ENCODE data around the gene KCNB1. TPM values are rescaled to one million over a fixed set of nuclear protein-coding genes. Genes with fewer than 3 reads are reported as not detected.

KCNB1 gene
- total and polyA plus RNA-seq, 2 of the 4 experiments (the other 2 are of a cell fraction): 0.05 TPM; not detected in 1

GRCh38 chr20:49324306-49324705 is 158.2 kb downstream of the KCNB1 start:
- H2BK20ac ChIP-seq (ENCODE audit: low read depth, low read length): no peak overlapping the region
- no peak overlapping the region for H3K23ac ChIP-seq (ENCODE audit: low read depth, low read length)
- TF ChIP-seq ELK1 (IDR thresholded peaks at IDR 0.05; ENCODE audit: borderline replicate concordance, low read depth, low read length) (no peak), RFX5 (IDR thresholded peaks at IDR 0.05; ENCODE audit: low read depth, low read length) (no peak), CEBPB (IDR thresholded peaks at IDR 0.05; ENCODE audit: low read depth, low read length) (no peak), BHLHE40 (IDR thresholded peaks at IDR 0.05; ENCODE audit: low read depth, low read length) (no peak), MAZ (IDR thresholded peaks at IDR 0.05; ENCODE audit: borderline replicate concordance, low read depth, low read length) (no peak), RCOR1 (IDR thresholded peaks at IDR 0.05; ENCODE audit: insufficient replicate concordance, low read length) (no peak), CHD1 (IDR thresholded peaks at IDR 0.05; ENCODE audit: low read depth, low read length) (no peak), CTCF (conservative IDR thresholded peaks at IDR 0.05; ENCODE audit: low read depth, low read length) (no peak), FOS (IDR thresholded peaks at IDR 0.05; ENCODE audit: low read depth, low read length) (no peak), NFE2L2 (IDR thresholded peaks at IDR 0.05; ENCODE audit: low read depth, low read length) (no peak), USF2 (IDR thresholded peaks at IDR 0.05; ENCODE audit: low read depth, low read length) (no peak), POLR2A (IDR thresholded peaks at IDR 0.05; ENCODE audit: low read depth, low read length) (no peak), RAD21 (IDR thresholded peaks at IDR 0.05; ENCODE audit: low read length) (no peak), MXI1 (IDR thresholded peaks at IDR 0.05; ENCODE audit: borderline replicate concordance, low read depth, low read length) (no peak), SMC3 (IDR thresholded peaks at IDR 0.05; ENCODE audit: low read depth, low read length) (no peak), MAFK (IDR thresholded peaks at IDR 0.05; ENCODE audit: low read depth, low read length) (no peak)
- H3K56ac ChIP-seq (ENCODE audit: extremely low read depth, insufficient read depth, low read length): no peak overlapping the region
- H2BK120ac ChIP-seq (ENCODE audit: low read depth, low read length): no peak overlapping the region
- no peak overlapping the region for H4K91ac ChIP-seq (ENCODE audit: insufficient read depth, low read depth, low read length)
- ATAC-seq (ENCODE audit: low read depth) (no peak), DNase-seq (no peak)
- dilution Hi-C loops (cut with HindIII; ENCODE audit: low sequenced_read_pairs, unreplicated experiment) (no loop called here), intact Hi-C loops (cut with micrococcal nuclease) (no loop called here), in situ Hi-C loops (cut with MboI; ENCODE audit: low sequenced_read_pairs) (no loop called here)
- no peak overlapping the region for H4K5ac ChIP-seq (ENCODE audit: low read depth, low read length)
- H3K18ac ChIP-seq (ENCODE audit: low read depth, low read length): no peak overlapping the region
- H3K4me1 ChIP-seq (ENCODE audit: control insufficient read depth, insufficient read depth, low read length): peaks cover 2% of the 10 kb centered on the region; the same call in 1 of the 2 replicates
- H3K9ac ChIP-seq (ENCODE audit: low read depth, low read length): no peak overlapping the region
- H3K4me3 ChIP-seq (ENCODE audit: insufficient read depth, low read depth, low read length): no peak overlapping the region
- peaks cover 2% of the 10 kb centered on the region; the same call in 1 of the 2 replicates for H3K9me3 ChIP-seq (ENCODE audit: control insufficient read depth, insufficient read depth, low read length)
- BruUV-seq (replicated peaks): no TSS peak
- H3K27ac ChIP-seq (ENCODE audit: insufficient read depth, low read length): no peak overlapping the region
- ChIA-PET POLR2A (ENCODE audit: unreplicated experiment) (no interaction called here), CTCF (no interaction called here)
- H3K14ac ChIP-seq (replicated peaks; ENCODE audit: low read depth, low read length): no peak overlapping the region
- WGBS, 2 experiments (ENCODE audit: extremely low coverage in 2 of 2, insufficient read length in 1 of 2): 70% methylated on average over 5 of the region's 5 CpGs; no CpG with 5 or more reads in 1 of the 2 experiments
- peaks cover 60% of the 10 kb centered on the region for H3K27me3 ChIP-seq (ENCODE audit: control insufficient read depth, insufficient read depth, low read length)
- H2AFZ ChIP-seq (replicated peaks; ENCODE audit: low read length, poor library complexity): no peak overlapping the region
- H4K20me1 ChIP-seq (ENCODE audit: insufficient read depth, low read length): 0 out of 2 replicates have a peak, but pooled peaks cover 3% of the 10 kb centered on the region
- H2BK5ac ChIP-seq (ENCODE audit: low read depth, low read length, poor library complexity, severe bottlenecking): no peak overlapping the region
- no peaks in the 10 kb centered on the region for H3K36me3 ChIP-seq (ENCODE audit: control insufficient read depth, insufficient read depth, low read length)
- H2AK9ac ChIP-seq (replicated peaks; ENCODE audit: low read depth, low read length, poor library complexity): no peak overlapping the region
- no peak overlapping the region for H3K4ac ChIP-seq (ENCODE audit: low read depth, low read length)
- H3K79me1 ChIP-seq (ENCODE audit: low read depth in 1 of 2, low read length in 2 of 2): no peaks in the 10 kb centered on the region
- H2AK5ac ChIP-seq (ENCODE audit: low read depth, low read length): no peak overlapping the region
- H2BK15ac ChIP-seq (ENCODE audit: low read depth, low read length): no peak overlapping the region
- H3K4me2 ChIP-seq (ENCODE audit: low read depth, low read length): no peak overlapping the region
- no peaks in the 10 kb centered on the region for H3K9me1 ChIP-seq (ENCODE audit: insufficient read depth, low read length)
- H4K8ac ChIP-seq (ENCODE audit: low read depth in 2 of 2, low read length in 2 of 2): no peak overlapping the region

Data from IMR-90 (cell line).